Thoracic aorta (tissue), 2 donors: ENCODE measurements around the gene PIK3C2G. TPM values are rescaled to one million over a fixed set of nuclear protein-coding genes. Genes with fewer than 3 reads are reported as not detected.
"Not testable (repeated sequence)": the region's sequence is repeated elsewhere in the genome, so short reads cannot be mapped to it uniquely, and the experiment has no call there.

Experiments used
- ATAC-seq: fragments of 150-250 bp; one replicate; pipeline ENCODE4 v1.8.0; 2017; ENCODE audit warnings: low read depth; ENCODE audit not compliant: insufficient number of reproducible peaks, low FRiP score
- DNase-seq: peaks from one replicate; pipeline ENCODE4 v3.0.0-alpha.2; 2020; ENCODE audit warnings: low spot score
- H3K27ac ChIP-seq, 2 donors: fragments of 200-600 bp; sonication (generic); 1 replicate in 1 of 2; 2 replicates in 1 of 2; pipeline ENCODE4 v1.5.1; 2016; ENCODE audit warnings: mild to moderate bottlenecking in 2 of 2, moderate library complexity in 2 of 2
- H3K27me3 ChIP-seq: fragments of 200-600 bp; sonication (generic); replicated peaks from 2 replicates; pipeline ENCODE4 v1.6.0; 2016; ENCODE audit warnings: mild to moderate bottlenecking; ENCODE audit not compliant: insufficient read depth
- H3K36me3 ChIP-seq: fragments of 200-600 bp; sonication (generic); one replicate; pipeline ENCODE4 v1.5.1; 2016
- H3K4me1 ChIP-seq, 2 donors: fragments of 200-600 bp; sonication (generic); 1 replicate in 1 of 2; 2 replicates in 1 of 2; pipeline versions ENCODE4 v1.5.1 to v1.6.0; 2016; ENCODE audit warnings: low read depth in 2 of 2, mild to moderate bottlenecking in 1 of 2; ENCODE audit not compliant: control insufficient read depth in 1 of 2
- H3K4me3 ChIP-seq: fragments of 200-600 bp; sonication (generic); 2 replicates; pipeline ENCODE4 v1.5.1; 2016; ENCODE audit warnings: mild to moderate bottlenecking
- H3K9me3 ChIP-seq: fragments of 200-600 bp; sonication (generic); 2 replicates; pipeline ENCODE4 v1.5.1; 2016
- total RNA-seq, 2 donors: library from RNA; depleted of rRNA; stranded (reverse); fragments of >200 nt; gene quantifications; one replicate each; pipeline versions ENCODE4 v1.1.0 to v1.2.3, GENCODE V29; 2016
- TF ChIP-seq, protein P1 (sequence below): fragments of 200-600 bp; sonication (generic); IDR thresholded peaks from one replicate; pipeline ENCODE4 v1.5.1; 2019; ENCODE audit warnings: antibody characterized with exemption

PIK3C2G gene
- total RNA-seq, 2 donors from 2014 or later: not detected

DNA sequence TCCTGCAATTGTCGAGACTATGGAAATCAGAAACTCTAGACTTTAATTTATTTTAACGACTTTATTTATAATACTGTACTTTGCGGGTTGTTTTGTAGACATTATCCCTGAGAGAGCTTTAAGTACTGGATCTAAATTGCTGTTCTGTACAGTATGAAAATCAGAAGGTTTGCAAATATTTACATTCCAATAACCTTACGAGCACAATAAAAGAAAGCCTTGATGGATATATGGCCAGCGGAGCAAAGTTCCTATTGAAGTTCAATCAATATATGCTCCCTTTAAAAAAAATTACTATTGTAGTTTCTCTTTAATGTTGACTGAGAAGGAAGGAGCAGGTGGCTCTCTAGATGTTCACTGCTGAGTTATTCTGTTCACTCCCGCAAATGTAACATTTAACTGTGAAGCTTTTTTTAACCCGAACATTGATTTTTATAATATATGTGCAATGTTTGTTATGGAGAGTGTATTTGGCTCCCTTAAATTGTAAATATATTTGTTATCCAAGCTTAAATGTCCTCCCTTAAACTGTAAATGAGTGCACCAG is 241.2 kb downstream of the PIK3C2G start:
- no peak overlapping the region for H3K27ac ChIP-seq
- H3K4me1 ChIP-seq: no peaks in the 10 kb centered on the region
- no peaks in the 10 kb centered on the region for H3K27me3 ChIP-seq
- TF ChIP-seq, protein P1, sequence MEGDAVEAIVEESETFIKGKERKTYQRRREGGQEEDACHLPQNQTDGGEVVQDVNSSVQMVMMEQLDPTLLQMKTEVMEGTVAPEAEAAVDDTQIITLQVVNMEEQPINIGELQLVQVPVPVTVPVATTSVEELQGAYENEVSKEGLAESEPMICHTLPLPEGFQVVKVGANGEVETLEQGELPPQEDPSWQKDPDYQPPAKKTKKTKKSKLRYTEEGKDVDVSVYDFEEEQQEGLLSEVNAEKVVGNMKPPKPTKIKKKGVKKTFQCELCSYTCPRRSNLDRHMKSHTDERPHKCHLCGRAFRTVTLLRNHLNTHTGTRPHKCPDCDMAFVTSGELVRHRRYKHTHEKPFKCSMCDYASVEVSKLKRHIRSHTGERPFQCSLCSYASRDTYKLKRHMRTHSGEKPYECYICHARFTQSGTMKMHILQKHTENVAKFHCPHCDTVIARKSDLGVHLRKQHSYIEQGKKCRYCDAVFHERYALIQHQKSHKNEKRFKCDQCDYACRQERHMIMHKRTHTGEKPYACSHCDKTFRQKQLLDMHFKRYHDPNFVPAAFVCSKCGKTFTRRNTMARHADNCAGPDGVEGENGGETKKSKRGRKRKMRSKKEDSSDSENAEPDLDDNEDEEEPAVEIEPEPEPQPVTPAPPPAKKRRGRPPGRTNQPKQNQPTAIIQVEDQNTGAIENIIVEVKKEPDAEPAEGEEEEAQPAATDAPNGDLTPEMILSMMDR: no peak
- no peaks in the 10 kb centered on the region for H3K9me3 ChIP-seq
- no peak for DNase-seq
- H3K36me3 ChIP-seq: no peaks in the 10 kb centered on the region
- ATAC-seq: no peak
- H3K4me3 ChIP-seq: no peak overlapping the region

DNA sequence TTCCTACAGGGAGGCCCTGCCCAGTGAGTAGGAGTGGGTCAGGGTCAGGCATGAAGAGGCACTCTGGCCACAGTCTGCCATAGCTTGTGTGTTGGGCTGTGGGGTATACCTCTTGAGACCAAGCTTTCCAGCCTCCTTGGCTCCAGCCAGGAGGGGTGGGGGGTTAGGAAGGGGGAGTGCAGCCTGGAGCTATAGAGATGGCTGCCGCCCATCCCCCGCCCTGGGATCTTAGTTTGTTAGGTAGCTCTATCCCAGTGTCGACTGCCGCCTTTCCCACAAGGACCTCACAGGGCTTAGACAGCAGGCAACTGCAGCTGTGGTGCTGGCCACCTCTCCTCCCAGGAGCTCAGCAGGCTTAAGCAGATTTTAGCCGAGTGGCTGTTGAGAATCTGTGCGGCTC is 260.1 kb downstream of the PIK3C2G start:
- no peak overlapping the region for H3K27ac ChIP-seq
- no peak for DNase-seq
- no peak for ATAC-seq
- H3K36me3 ChIP-seq: no peaks in the 10 kb centered on the region
- H3K4me1 ChIP-seq: no peaks in the 10 kb centered on the region
- H3K27me3 ChIP-seq: no peaks in the 10 kb centered on the region
- H3K9me3 ChIP-seq: peaks cover 10% of the 10 kb centered on the region
- no peak overlapping the region for H3K4me3 ChIP-seq
- TF ChIP-seq, protein P1: no peak

DNA sequence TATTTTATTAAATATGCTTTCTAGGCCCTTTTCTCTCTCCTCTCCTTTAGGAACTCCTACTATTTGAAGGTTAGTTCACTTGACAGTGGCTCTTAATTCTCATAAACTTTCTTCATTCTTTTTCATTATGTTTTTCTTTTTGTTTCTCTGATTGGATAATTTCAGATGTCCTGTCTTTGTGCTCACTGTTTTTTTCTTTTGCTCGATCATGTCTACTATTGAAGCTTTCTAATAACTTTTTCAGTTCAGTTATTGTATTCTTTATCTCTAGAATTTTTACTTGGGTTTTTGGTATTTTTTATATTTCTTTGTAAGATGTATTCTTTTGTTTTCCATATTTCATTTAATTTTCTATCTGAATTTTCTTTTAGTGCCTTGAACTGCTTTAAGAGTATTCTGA is 261.5 kb downstream of the PIK3C2G start:
- H3K27me3 ChIP-seq: no peaks in the 10 kb centered on the region
- no peaks in the 10 kb centered on the region for H3K36me3 ChIP-seq
- H3K4me3 ChIP-seq: no peak overlapping the region
- H3K4me1 ChIP-seq: no peaks in the 10 kb centered on the region
- peaks cover 10% of the 10 kb centered on the region for H3K9me3 ChIP-seq
- no peak for ATAC-seq
- no peak for DNase-seq
- no peak overlapping the region for H3K27ac ChIP-seq
- TF ChIP-seq, protein P1: no peak

DNA sequence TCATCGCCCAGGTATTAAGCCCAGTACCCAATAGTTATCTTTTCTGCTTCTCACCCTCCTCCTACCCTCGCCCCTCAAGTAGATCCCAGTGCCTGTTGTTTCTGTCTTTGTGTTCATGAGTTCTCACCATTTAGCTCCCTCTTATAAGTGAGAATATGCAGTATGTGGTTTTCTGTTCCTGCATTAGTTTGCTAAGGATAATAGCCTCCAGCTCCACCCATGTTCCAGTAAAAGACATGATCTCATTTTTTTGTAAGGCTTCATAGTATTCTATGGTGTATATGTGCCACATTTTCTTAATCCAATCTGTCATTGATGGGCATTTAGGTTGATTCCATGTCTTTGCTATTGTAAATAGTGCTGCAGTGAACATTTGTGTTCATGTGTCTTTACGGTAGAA is 281.2 kb downstream of the PIK3C2G start:
- not testable (repeated sequence) for H3K4me3 ChIP-seq, DNase-seq, H3K9me3 ChIP-seq, H3K27me3 ChIP-seq, H3K27ac ChIP-seq, H3K36me3 ChIP-seq, ATAC-seq, H3K4me1 ChIP-seq

DNA sequence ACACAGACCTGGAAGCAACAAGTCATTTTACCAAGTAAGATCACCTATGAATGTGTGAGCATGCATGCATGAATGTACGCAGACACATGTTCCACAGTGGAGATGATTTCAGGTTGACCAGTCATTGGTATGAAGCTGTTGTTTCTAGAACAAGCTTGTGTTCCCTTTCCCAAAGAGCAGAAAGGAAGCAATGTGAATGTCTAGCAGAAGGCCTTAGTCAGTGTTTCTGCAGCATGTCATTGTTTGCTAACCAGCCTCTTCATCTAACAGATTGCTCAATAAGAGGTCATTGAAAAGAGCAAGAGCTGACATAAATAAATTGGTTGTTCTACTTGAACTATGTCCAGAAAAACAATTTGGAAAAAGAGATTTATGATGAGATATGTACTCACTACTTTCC is 285.1 kb downstream of the PIK3C2G start:
- Histone ChIP-seq H3K4me1 (no peaks in the 10 kb centered on the region), H3K9me3 (no peaks in the 10 kb centered on the region), H3K27me3 (no peaks in the 10 kb centered on the region), H3K4me3 (no peak overlapping the region), H3K36me3 (no peaks in the 10 kb centered on the region), H3K27ac (no peak overlapping the region)
- TF ChIP-seq, protein P1: no peak
- ATAC-seq (no peak), DNase-seq (no peak)

DNA sequence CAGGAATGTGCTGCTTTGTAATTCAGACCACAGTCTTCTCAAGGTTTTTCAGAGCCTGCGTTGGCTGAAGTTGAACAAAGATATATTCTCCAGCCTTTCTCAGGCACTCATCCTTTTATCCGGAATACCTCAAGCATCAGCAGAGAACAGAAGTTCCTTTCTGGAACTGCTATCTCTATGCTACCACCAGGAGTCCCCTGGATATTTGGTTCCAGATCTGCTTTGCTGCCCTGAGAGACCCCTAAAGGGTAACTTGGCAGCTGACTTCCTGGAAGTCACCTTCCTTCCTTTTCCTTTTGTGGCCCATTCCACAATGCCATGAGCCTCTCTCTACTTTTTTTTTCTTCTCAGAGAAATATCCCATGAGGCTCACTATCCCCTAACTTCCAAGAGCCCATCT is 288.3 kb downstream of the PIK3C2G start:
- Histone ChIP-seq H3K36me3 (no peaks in the 10 kb centered on the region), H3K4me3 (no peak overlapping the region), H3K4me1 (no peaks in the 10 kb centered on the region), H3K9me3 (no peaks in the 10 kb centered on the region), H3K27me3 (no peaks in the 10 kb centered on the region), H3K27ac (no peak overlapping the region)
- TF ChIP-seq, protein P1: no peak
- DNase-seq (no peak), ATAC-seq (no peak)
